AG08396 (cell line): ENCODE data around the gene DNASE1L1.
"Not testable (repeated sequence)": the region's sequence is repeated elsewhere in the genome, so short reads cannot be mapped to it uniquely, and the experiment has no call there.

Experiments used
- DNase-seq: peaks from one replicate; pipeline ENCODE4 v3.0.0; 2012; ENCODE audit warnings: low spot score, mixed read lengths

Gene DNASE1L1

GRCh38 chrX:154403858-154404257, 5.2 kb downstream of the DNASE1L1 start:
- no peak for DNase-seq

- no peak for DNase-seq
Measured at GRCh38 chrX:154403192-154403591, 5.9 kb downstream of the DNASE1L1 start.

- no peak for DNase-seq
Measured at GRCh38 chrX:154402622-154403127, 6.4 kb downstream of the DNASE1L1 start.

GRCh38 chrX:154401918-154402621, 7.0 kb downstream of the DNASE1L1 start:
- no peak for DNase-seq

GRCh38 chrX:154401045-154401799, 7.8 kb downstream of the DNASE1L1 start:
- DNase-seq, result no peak

GRCh38 chrX:154400369-154400817, 8.7 kb downstream of the DNASE1L1 start:
- not testable (repeated sequence) for DNase-seq

GRCh38 chrX:154399527-154400368, 9.3 kb downstream of the DNASE1L1 start:
- no peak for DNase-seq

GRCh38 chrX:154398668-154399526, 10.2 kb downstream of the DNASE1L1 start:
- DNase-seq, result no peak

GRCh38 chrX:154397888-154398667, 11.0 kb downstream of the DNASE1L1 start, which contains the start of gene RPL10:
Gene RPL10 (plus strand): TSS chrX:154398377. CDS start chrX:154398520, 143 bp downstream.
- peak; percentile 97 for DNase-seq

GRCh38 chrX:154396973-154397887, 11.8 kb downstream of the DNASE1L1 start:
- peak; percentile 68 for DNase-seq

- DNase-seq, result not testable (repeated sequence)
Measured at GRCh38 chrX:154396363-154396762, 12.7 kb downstream of the DNASE1L1 start.

GRCh38 chrX:154389812-154390747, 19.0 kb downstream of the DNASE1L1 start:
- DNase-seq, result not testable (repeated sequence)

GRCh38 chrX:154388649-154389048, 20.4 kb downstream of the DNASE1L1 start:
- not testable (repeated sequence) for DNase-seq

- DNase-seq, result not testable (repeated sequence)
Measured at GRCh38 chrX:154388094-154388493, 21.0 kb downstream of the DNASE1L1 start.

GRCh38 chrX:154384284-154384892, 24.7 kb downstream of the DNASE1L1 start:
- DNase-seq, result no peak

- no peak for DNase-seq
Measured at GRCh38 chrX:154383359-154384283, 25.4 kb downstream of the DNASE1L1 start.
